Right lobe of liver (tissue), 6 donors: ENCODE data around the gene HK1. TPM values are rescaled to one million over a fixed set of nuclear protein-coding genes. Genes with fewer than 3 reads are reported as not detected.

Source experiments
- ATAC-seq, 4 donors: fragments of 200-7000 bp; cut with Tn5 transposase; one replicate each; pipeline ENCODE4 v1.9.1; 2020; ENCODE audit warnings: mild to moderate bottlenecking in 4 of 4, moderate library complexity in 4 of 4
- DNase-seq, 3 donors: peaks; one replicate each; pipeline ENCODE4 v3.0.0-alpha.2; 2020
- H3K27ac ChIP-seq, 3 donors: fragments of 200-600 bp; one replicate each; pipeline ENCODE4 v1.8.0; 2022
- H3K27me3 ChIP-seq, 2 donors: fragments of 200-600 bp; one replicate each; pipeline ENCODE4 v1.8.0; 2022
- H3K36me3 ChIP-seq, 4 donors: fragments of 200-600 bp; sonication (generic) in 1 of 4; one replicate each; pipeline versions ENCODE4 v1.5.1 to v1.8.0; 2017 to 2022; ENCODE audit warnings: control low read depth in 1 of 4
- H3K4me1 ChIP-seq, 4 donors: fragments of 200-600 bp; sonication (generic) in 1 of 4; one replicate each; pipeline versions ENCODE4 v1.5.1 to v1.8.0; 2017 to 2022; ENCODE audit warnings: control low read depth in 1 of 4
- H3K4me3 ChIP-seq, 3 donors: fragments of 200-600 bp; one replicate each; pipeline ENCODE4 v1.8.0; 2022
- H3K9me3 ChIP-seq, 4 donors: fragments of 200-600 bp; sonication (generic) in 1 of 4; one replicate each; pipeline versions ENCODE4 v1.5.1 to v1.8.0; 2017 to 2022; ENCODE audit warnings: control low read depth in 1 of 4
- POLR2A ChIP-seq: fragments of 450-650 bp; IDR thresholded peaks from one replicate; pipeline ENCODE4 v1.6.1; 2017; ENCODE audit warnings: antibody characterized with exemption, mild to moderate bottlenecking
- WGBS: methylation state at CpG from one replicate; pipeline ENCODE4 v1.1.6; 2018; ENCODE audit warnings: low coverage, low lambda C conversion rate; ENCODE audit not compliant: insufficient coverage; ENCODE audit errors: missing lambda C conversion rate; 5-methylcytosine and 5-hydroxymethylcytosine counted together
- intact Hi-C, 2 donors: fragments of 100-400 bp; cut with DNase I; formaldehyde crosslinking; loops; one replicate each; pipeline versions ENCODE4 v1.11.2 to v1.14.1; 2022
- total RNA-seq, 6 experiments: library from RNA; depleted of rRNA in 2 of 6; stranded (reverse); fragments of >200 nt in 2 of 6; fragmentation: NEBNext Ultra II Directional in 3 of 6; extraction: Animal tissue kit (Norgen Biotek cat#: 25700) in 3 of 6; gene quantifications; one replicate each; pipeline versions ENCODE4 v1.1.0 to v1.2.4, GENCODE V29; 2016 to 2023
- TF ChIP-seq, protein P1 (sequence below), 4 donors: fragments of 200-600 bp in 3 of 4; fragments of 450-650 bp in 1 of 4; IDR thresholded peaks; one replicate each; pipeline versions ENCODE4 v1.5.1 to v1.8.0; 2016 to 2022; ENCODE audit warnings: antibody characterized with exemption in 4 of 4, mild to moderate bottlenecking in 2 of 4
- donor health status: DM: no; HTN: yes; CAD: no.
- donor health status: DM: no; HTN: no; CAD: no.
- donor health status: DM: no; HTN: no; CAD: no.
- donor health status: DM: no; HTN: yes; CAD: no.
- donor health status: DM: no; HTN: yes; CAD: no.

The HK1 gene
- total RNA-seq, 6 experiments from 2014 or later: 4.2 to 28.0 (median 7.2) TPM

DNA sequence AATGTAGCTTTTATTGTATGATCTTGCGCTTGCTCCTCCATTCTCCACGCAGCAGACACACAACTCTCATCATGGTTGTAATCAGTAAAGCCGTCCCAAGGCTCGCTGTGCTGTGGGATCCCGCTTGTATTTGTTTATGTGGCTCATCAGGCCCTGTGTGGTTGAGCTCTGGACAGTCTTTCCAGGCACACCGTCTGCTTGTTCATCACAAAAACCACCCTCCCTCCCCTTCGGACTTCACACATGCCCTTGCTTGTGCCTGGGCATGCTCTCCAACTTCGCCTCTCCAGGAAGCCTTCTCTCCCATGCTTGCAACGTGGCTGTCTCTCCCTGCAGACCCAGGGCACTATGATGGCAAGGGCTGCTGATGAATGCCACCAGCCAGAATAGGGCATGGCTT lies 62.4 kb downstream of the HK1 start:
- no peak overlapping the region for H3K4me3 ChIP-seq
- no peaks in the 10 kb centered on the region for H3K9me3 ChIP-seq
- no peak for TF ChIP-seq POLR2A
- TF ChIP-seq, protein P1, sequence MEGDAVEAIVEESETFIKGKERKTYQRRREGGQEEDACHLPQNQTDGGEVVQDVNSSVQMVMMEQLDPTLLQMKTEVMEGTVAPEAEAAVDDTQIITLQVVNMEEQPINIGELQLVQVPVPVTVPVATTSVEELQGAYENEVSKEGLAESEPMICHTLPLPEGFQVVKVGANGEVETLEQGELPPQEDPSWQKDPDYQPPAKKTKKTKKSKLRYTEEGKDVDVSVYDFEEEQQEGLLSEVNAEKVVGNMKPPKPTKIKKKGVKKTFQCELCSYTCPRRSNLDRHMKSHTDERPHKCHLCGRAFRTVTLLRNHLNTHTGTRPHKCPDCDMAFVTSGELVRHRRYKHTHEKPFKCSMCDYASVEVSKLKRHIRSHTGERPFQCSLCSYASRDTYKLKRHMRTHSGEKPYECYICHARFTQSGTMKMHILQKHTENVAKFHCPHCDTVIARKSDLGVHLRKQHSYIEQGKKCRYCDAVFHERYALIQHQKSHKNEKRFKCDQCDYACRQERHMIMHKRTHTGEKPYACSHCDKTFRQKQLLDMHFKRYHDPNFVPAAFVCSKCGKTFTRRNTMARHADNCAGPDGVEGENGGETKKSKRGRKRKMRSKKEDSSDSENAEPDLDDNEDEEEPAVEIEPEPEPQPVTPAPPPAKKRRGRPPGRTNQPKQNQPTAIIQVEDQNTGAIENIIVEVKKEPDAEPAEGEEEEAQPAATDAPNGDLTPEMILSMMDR (IDR thresholded peaks at IDR 0.05): no peak
- 71% methylated on average over 4 of the region's 9 CpGs for WGBS
- no peak for ATAC-seq
- no peaks in the 10 kb centered on the region for H3K36me3 ChIP-seq
- DNase-seq: no peak
- intact Hi-C loops: no loop called here
- H3K27me3 ChIP-seq: no peaks in the 10 kb centered on the region
- peaks cover 0 to 6% (median under 1%) of the 10 kb centered on the region in 4 donors for H3K4me1 ChIP-seq
- no peak overlapping the region for H3K27ac ChIP-seq

DNA sequence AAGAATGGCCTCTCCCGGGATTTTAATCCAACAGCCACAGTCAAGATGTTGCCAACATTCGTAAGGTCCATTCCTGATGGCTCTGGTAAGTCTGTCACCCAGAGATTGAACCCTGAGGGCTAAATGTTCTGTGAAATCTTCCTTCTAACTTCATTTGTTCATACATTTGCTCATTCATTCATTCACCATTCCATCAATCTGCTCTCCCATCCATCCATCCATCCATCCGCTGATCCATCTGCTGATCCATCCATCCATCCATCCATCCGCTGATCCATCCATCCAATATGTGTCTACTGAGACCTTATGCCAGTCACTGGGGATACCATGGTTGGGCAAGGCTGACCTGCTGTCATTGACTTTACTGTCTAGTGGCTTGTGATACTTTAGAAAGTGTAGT lies 65.6 kb downstream of the HK1 start:
- H3K27ac ChIP-seq: no peak overlapping the region
- WGBS: 90% methylated on average over 4 of the region's 4 CpGs
- ATAC-seq (no peak), DNase-seq (no peak)
- no peaks in the 10 kb centered on the region for H3K27me3 ChIP-seq
- no peaks in the 10 kb centered on the region for H3K9me3 ChIP-seq
- intact Hi-C loops: no loop called here
- H3K36me3 ChIP-seq: no peaks in the 10 kb centered on the region
- TF ChIP-seq, protein P1 (IDR thresholded peaks at IDR 0.05): no peak
- TF ChIP-seq POLR2A: no peak
- no peak overlapping the region for H3K4me3 ChIP-seq
- no peaks in the 10 kb centered on the region for H3K4me1 ChIP-seq

DNA sequence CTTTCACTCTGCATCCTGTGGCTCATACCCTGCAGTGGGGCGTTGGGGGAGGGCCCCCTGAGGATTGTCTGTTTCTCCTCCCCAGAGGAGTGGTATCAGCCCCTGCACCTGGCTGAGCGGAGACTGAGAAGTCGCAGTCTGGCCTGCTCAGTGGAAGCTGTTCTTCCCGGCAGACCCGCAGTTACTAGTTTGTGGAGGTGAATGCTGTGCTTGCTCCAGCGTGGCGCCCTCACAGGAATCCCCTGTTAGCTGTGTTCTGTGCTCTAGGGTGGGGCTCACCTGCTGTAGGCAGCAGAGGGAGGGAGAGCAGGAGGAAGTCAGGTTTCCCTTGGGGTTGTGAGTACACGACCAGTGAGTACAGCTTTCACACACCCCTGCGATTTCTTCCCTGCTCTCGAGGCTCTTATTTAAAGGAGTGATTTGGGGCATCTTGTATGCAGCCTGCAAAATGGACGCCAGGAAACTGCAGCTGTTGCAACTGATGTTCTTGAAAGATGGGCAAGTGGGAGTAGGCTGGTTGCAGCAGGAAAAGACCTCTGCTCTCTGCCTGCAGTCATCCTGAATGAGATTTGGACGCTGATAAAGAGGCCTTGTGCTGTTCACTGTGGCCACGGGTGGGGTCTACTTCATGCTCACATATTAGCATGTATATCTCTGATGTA lies 66.4 kb downstream of the HK1 start:
- Histone ChIP-seq H3K4me1 (no peaks in the 10 kb centered on the region), H3K4me3 (no peak overlapping the region), H3K9me3 (no peaks in the 10 kb centered on the region), H3K27me3 (no peaks in the 10 kb centered on the region), H3K27ac (no peak overlapping the region), H3K36me3 (no peaks in the 10 kb centered on the region)
- ATAC-seq (no peak), DNase-seq (no peak)
- 13% methylated on average over 5 of the region's 13 CpGs for WGBS
- no peak for TF ChIP-seq POLR2A
- TF ChIP-seq, protein P1 (IDR thresholded peaks at IDR 0.05): no peak
- intact Hi-C loops: no loop called here

DNA sequence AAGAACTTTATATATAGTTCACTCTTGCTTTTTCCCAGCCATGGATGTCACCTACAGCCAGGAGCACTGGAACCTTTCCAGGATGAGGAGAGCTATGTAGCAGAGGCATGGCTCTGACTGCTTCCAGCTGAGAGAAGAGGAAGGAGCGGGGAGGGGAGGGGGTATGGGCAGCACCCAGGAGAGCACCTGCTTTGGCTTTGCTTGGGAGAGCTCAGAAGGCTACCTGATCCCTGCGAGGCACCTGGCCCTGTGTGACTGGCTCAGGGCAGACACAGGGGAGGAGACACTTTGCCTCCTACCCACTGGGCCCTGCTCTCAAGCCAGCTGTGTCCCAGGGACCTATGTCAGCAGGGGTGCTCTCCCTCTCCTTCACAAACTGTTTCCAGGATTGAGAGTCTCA lies 67.1 kb downstream of the HK1 start:
- no CpG with 5 or more reads among the region's 2 CpGs for WGBS
- Histone ChIP-seq H3K27me3 (no peaks in the 10 kb centered on the region), H3K4me3 (no peak overlapping the region), H3K9me3 (no peaks in the 10 kb centered on the region), H3K4me1 (no peaks in the 10 kb centered on the region), H3K27ac (no peak overlapping the region), H3K36me3 (no peaks in the 10 kb centered on the region)
- no peak for TF ChIP-seq POLR2A
- TF ChIP-seq, protein P1 (IDR thresholded peaks at IDR 0.05): no peak
- intact Hi-C loops: no loop called here
- no peak for DNase-seq
- ATAC-seq: no peak
